ENCODE data around the gene PPP1R7. TPM values are rescaled to one million over a fixed set of nuclear protein-coding genes. Genes with fewer than 3 reads are reported as not detected.

PPP1R7 gene
- total RNA-seq, 2 experiments from 2014 or later = 36.4 to 38.2 TPM

DNA sequence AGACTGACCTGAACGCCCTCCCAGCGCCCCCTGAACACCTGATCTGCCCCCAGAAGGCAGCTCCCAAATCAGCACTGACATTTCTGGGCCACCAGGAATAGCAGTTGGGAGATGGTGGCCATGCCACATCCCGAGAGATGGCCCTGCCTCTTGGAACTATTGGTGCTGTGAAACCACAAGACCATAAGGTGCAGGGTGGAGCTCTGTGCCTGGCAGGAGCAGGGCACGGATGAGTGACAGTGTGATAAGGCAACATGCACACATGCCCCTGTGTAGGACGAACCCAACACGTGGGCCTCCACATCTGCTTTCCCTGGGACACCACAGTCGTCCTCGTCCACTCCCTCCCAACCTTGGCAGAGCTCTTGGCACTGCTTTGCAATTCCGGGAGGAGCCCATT lies 65.2 kb downstream of the PPP1R7 start:
- DNase-seq (no peak), ATAC-seq (ENCODE audit: poor library complexity) (peak; percentile 26)
- H3K36me3 Mint-ChIP-seq (ENCODE audit: low read depth) = no peaks in the 10 kb centered on the region
- TF ChIP-seq CTCF (IDR thresholded peaks at IDR 0.05) = no peak
- no peaks in the 10 kb centered on the region for H3K9me3 Mint-ChIP-seq
- no peak overlapping the region for H3K27ac Mint-ChIP-seq
- peaks cover 23% of the 10 kb centered on the region for H3K4me1 Mint-ChIP-seq (ENCODE audit: low read depth)
- no peaks in the 10 kb centered on the region for H3K36me3 ChIP-seq (ENCODE audit: insufficient read depth, low read length)
- peaks cover 13% of the 10 kb centered on the region for H3K4me1 ChIP-seq (ENCODE audit: insufficient read depth, low read length)
- CTCF ChIA-PET = no interaction called here
- no peak overlapping the region for H3K4me3 ChIP-seq (ENCODE audit: low read length)
- intact Hi-C loops (cut with DNase I, micrococcal nuclease) = loop anchor here (5.0 to 10.0 kb wide), 3 partner anchors 118 to 661 kb away; partner anchors contain the start of gene ANKMY1 (in 1 of the 2)
- POLR2A ChIA-PET = no interaction called here
- H3K27me3 Mint-ChIP-seq = no peaks in the 10 kb centered on the region
- no peak overlapping the region for H3K27ac ChIP-seq (ENCODE audit: low read depth in 1 of 2, low read length in 2 of 2)
- H3K9me3 ChIP-seq (ENCODE audit: control insufficient read depth in 1 of 2, insufficient read depth in 1 of 2, low read length in 2 of 2) = no peaks in the 10 kb centered on the region
- H3K27me3 ChIP-seq (ENCODE audit: control insufficient read depth in 1 of 2, insufficient read depth in 2 of 2, low read length in 2 of 2) = no peaks in the 10 kb centered on the region
- H3K4me3 Mint-ChIP-seq = peak overlapping the region; percentile 38

DNA sequence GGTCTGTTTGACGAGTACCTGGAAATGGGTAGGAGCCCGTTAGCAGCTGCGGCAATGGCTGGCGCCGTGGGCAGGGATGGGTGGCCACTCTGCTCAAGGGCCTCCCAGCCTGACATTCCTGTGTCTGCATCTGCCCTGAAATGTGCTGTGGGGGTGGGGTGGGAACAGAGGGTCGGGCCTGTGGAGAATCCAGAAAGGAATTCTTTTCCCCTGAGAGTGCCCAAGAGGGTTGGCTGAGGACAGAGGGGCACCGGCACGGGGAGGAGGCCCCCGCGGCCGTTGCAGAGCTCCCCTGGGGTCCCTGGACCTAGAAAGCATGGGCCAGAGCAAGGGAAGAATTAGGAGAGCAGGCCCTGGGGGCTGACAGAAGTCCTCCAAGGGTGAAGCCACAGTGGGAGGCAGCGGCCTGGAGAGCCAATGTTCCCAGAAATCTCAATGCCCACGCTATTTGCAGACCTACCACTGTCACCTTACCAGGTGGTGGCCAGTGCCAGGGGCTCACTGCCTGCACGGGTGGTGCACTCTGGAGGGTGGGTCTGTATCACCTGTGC lies 66.0 kb downstream of the PPP1R7 start:
- POLR2A ChIA-PET = interaction anchor here (0.9 to 1.2 kb wide), 3 partner anchors 9 to 138 kb away, joined by 3 to 4 read pairs (median 3); partner anchors contain the start of gene HDLBP
- peak overlapping the region; percentile 88 for H3K4me3 Mint-ChIP-seq
- peak; percentile 12 for ATAC-seq (ENCODE audit: poor library complexity)
- Histone ChIP-seq H3K27ac (ENCODE audit: low read depth in 1 of 2, low read length in 2 of 2) (no peak overlapping the region), H3K9me3 (ENCODE audit: control insufficient read depth in 1 of 2, insufficient read depth in 1 of 2, low read length in 2 of 2) (no peaks in the 10 kb centered on the region), H3K27me3 (ENCODE audit: control insufficient read depth in 1 of 2, insufficient read depth in 2 of 2, low read length in 2 of 2) (no peaks in the 10 kb centered on the region), H3K4me1 (ENCODE audit: insufficient read depth, low read length) (peaks cover 13% of the 10 kb centered on the region), H3K4me3 (ENCODE audit: low read length) (no peak overlapping the region), H3K36me3 (ENCODE audit: insufficient read depth, low read length) (no peaks in the 10 kb centered on the region)
- no peaks in the 10 kb centered on the region for H3K9me3 Mint-ChIP-seq
- intact Hi-C loops (cut with DNase I, micrococcal nuclease) = loop anchor here (5.0 to 10.0 kb wide), 3 partner anchors 119 to 661 kb away; partner anchors contain the start of gene ANKMY1 (in 1 of the 2)
- no peak for TF ChIP-seq CTCF (IDR thresholded peaks at IDR 0.05)
- CTCF ChIA-PET = interaction anchor here (1.3 kb wide), 1 partner anchor 365 kb away, joined by 3 read pairs; no protein-coding TSS in a partner anchor
- no peaks in the 10 kb centered on the region for H3K27me3 Mint-ChIP-seq
- DNase-seq = no peak
- peaks cover 23% of the 10 kb centered on the region for H3K4me1 Mint-ChIP-seq (ENCODE audit: low read depth)
- no peaks in the 10 kb centered on the region for H3K36me3 Mint-ChIP-seq (ENCODE audit: low read depth)
- peak overlapping the region; percentile 53 for H3K27ac Mint-ChIP-seq

- ChIA-PET CTCF (interaction anchor here (1.3 kb wide), 1 partner anchor 366 kb away, joined by 3 read pairs; no protein-coding TSS in a partner anchor), POLR2A (interaction anchor here (0.7 to 1.2 kb wide), 5 partner anchors 8 to 139 kb away, joined by 3 to 4 read pairs (median 3); partner anchors contain the start of genes HDLBP, PASK and PPP1R7)
- H3K4me3 ChIP-seq (ENCODE audit: low read length) = peak overlapping the region; percentile 52
- no peak for TF ChIP-seq CTCF (IDR thresholded peaks at IDR 0.05)
- DNase-seq (peak in 8 of 14 experiments; percentile 8 to 71 (median 20)), ATAC-seq (ENCODE audit: poor library complexity) (peak; percentile 33)
- H3K27me3 ChIP-seq (ENCODE audit: control insufficient read depth in 1 of 2, insufficient read depth in 2 of 2, low read length in 2 of 2) = no peaks in the 10 kb centered on the region
- H3K27ac ChIP-seq (ENCODE audit: low read depth in 1 of 2, low read length in 2 of 2) = no peak overlapping the region
- intact Hi-C loops (cut with DNase I, micrococcal nuclease) = loop anchor here (5.0 to 10.0 kb wide), 3 partner anchors 120 to 663 kb away; partner anchors contain the start of gene ANKMY1 (in 1 of the 2)
- H3K27ac Mint-ChIP-seq = peak overlapping the region; percentile 80
- no peaks in the 10 kb centered on the region for H3K36me3 ChIP-seq (ENCODE audit: insufficient read depth, low read length)
- peak overlapping the region; percentile 88 for H3K4me3 Mint-ChIP-seq
- H3K36me3 Mint-ChIP-seq (ENCODE audit: low read depth) = no peaks in the 10 kb centered on the region
- H3K27me3 Mint-ChIP-seq = no peaks in the 10 kb centered on the region
- peaks cover 13% of the 10 kb centered on the region for H3K4me1 ChIP-seq (ENCODE audit: insufficient read depth, low read length)
- peaks cover 23% of the 10 kb centered on the region for H3K4me1 Mint-ChIP-seq (ENCODE audit: low read depth)
- no peaks in the 10 kb centered on the region for H3K9me3 Mint-ChIP-seq
- no peaks in the 10 kb centered on the region for H3K9me3 ChIP-seq (ENCODE audit: control insufficient read depth in 1 of 2, insufficient read depth in 1 of 2, low read length in 2 of 2)
These were observed 67.2 kb downstream of the PPP1R7 start for GRCh38 chr2:241217320-241218031.

Measured in CD4-positive, alpha-beta T cell (primary cell).